Activated naive CD4-positive, alpha-beta T cell treated with anti-CD3 and anti-CD28 coated beads, Interleukin-2, amount 50 U/mL, for 72 hours (primary cell): ENCODE data around the gene LAMB1. TPM values are rescaled to one million over a fixed set of nuclear protein-coding genes. Genes with fewer than 3 reads are reported as not detected.

Experiments used
- total RNA-seq, 2 donors: library from RNA; stranded (reverse); gene quantifications; one replicate each; pipeline ENCODE4 v1.2.3, GENCODE V29; 2022

The LAMB1 gene
- total RNA-seq, 2 donors from 2014 or later: 0.27 TPM; not detected in 1

Other genes with a start within 250 kb of the LAMB1 start
- not detected for gene SLC26A3, start 199.9 kb downstream of the LAMB1 start, total RNA-seq
- gene DLD, start 112.0 kb downstream of the LAMB1 start, total RNA-seq: 10 to 100 TPM; 82.8 to 96.5 TPM
- gene LAMB4, start 127.2 kb upstream of the LAMB1 start, total RNA-seq: not detected